ENCODE measurements around the gene PDCD1LG2.

DNA sequence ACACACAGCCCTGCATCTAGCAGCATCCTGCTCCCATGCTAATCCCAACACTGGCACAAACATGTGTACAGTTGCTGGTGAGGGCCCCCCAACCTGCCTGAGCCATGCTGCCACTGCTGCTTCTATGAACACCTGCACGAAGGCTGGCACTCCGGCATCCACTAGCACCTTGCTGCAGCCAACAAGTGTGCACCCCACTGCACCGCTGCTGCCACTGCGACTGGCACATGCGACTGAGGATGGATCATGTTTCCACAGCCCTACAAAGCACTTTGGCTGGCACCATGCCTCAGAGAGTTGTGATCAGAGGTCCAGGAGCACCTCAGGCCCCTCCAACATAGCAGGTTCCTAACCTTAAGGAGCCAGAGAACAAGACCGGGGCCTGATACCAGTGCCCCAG is 7.8 kb upstream of the PDCD1LG2 start:
- no peak for TF ChIP-seq YY1 (IDR thresholded peaks at IDR 0.05; ENCODE audit: low read depth)
- TF ChIP-seq TEAD4 (IDR thresholded peaks at IDR 0.05; ENCODE audit: borderline replicate concordance, insufficient read depth): no peak
- TF ChIP-seq, protein P1, sequence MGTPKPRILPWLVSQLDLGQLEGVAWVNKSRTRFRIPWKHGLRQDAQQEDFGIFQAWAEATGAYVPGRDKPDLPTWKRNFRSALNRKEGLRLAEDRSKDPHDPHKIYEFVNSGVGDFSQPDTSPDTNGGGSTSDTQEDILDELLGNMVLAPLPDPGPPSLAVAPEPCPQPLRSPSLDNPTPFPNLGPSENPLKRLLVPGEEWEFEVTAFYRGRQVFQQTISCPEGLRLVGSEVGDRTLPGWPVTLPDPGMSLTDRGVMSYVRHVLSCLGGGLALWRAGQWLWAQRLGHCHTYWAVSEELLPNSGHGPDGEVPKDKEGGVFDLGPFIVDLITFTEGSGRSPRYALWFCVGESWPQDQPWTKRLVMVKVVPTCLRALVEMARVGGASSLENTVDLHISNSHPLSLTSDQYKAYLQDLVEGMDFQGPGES (IDR thresholded peaks at IDR 0.05; ENCODE audit: low read depth, low read length): no peak
- TF ChIP-seq TAF1 (IDR thresholded peaks at IDR 0.05; ENCODE audit: borderline replicate concordance, low read depth, low read length): no peak
- TF ChIP-seq, protein P2, sequence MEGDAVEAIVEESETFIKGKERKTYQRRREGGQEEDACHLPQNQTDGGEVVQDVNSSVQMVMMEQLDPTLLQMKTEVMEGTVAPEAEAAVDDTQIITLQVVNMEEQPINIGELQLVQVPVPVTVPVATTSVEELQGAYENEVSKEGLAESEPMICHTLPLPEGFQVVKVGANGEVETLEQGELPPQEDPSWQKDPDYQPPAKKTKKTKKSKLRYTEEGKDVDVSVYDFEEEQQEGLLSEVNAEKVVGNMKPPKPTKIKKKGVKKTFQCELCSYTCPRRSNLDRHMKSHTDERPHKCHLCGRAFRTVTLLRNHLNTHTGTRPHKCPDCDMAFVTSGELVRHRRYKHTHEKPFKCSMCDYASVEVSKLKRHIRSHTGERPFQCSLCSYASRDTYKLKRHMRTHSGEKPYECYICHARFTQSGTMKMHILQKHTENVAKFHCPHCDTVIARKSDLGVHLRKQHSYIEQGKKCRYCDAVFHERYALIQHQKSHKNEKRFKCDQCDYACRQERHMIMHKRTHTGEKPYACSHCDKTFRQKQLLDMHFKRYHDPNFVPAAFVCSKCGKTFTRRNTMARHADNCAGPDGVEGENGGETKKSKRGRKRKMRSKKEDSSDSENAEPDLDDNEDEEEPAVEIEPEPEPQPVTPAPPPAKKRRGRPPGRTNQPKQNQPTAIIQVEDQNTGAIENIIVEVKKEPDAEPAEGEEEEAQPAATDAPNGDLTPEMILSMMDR (IDR thresholded peaks at IDR 0.05): no peak
- no peak for TF ChIP-seq NRF1 (IDR thresholded peaks at IDR 0.05; ENCODE audit: low read depth, low read length)
- no peak for TF ChIP-seq FOSL2 (IDR thresholded peaks at IDR 0.05; ENCODE audit: borderline replicate concordance, low read depth)

All from SK-N-SH (cell line).